ENCODE results near the gene JAK1. TPM values are rescaled to one million over a fixed set of nuclear protein-coding genes. Genes with fewer than 3 reads are reported as not detected.
A peak's percentile ranks its signal among the peaks of the same experiment; 100 is the strongest.

JAK1 gene
- total RNA-seq, 4 donors from 2014 or later: 102 to 165 (median 120) TPM

GRCh38 chr1:64864018-64864940 lies 102.1 kb downstream of the JAK1 start:
- Histone ChIP-seq H3K27ac (peak overlapping the region in 1 of 3 donors; percentile 9), H3K9me3 (no peaks in the 10 kb centered on the region), H3K4me3 (replicated peaks in 1 of 3) (no peak overlapping the region), H3K4me1 (no peaks in the 10 kb centered on the region), H3K36me3 (peaks cover 17 to 20% of the 10 kb centered on the region in 2 donors), H3K27me3 (no peaks in the 10 kb centered on the region)
- TF ChIP-seq CTCF (IDR thresholded peaks at IDR 0.05): no peak
- TF ChIP-seq POLR2A (IDR thresholded peaks at IDR 0.05): no peak
- 80 to 82% methylated on average over 14 of the region's 14 CpGs for WGBS, 2 donors
- DNase-seq: peak; percentile 35 to 41
- intact Hi-C loops (cut with DNase I): no loop called here

GRCh38 chr1:64861611-64862010 lies 104.7 kb downstream of the JAK1 start:
- Histone ChIP-seq H3K27me3 (no peaks in the 10 kb centered on the region), H3K4me3 (replicated peaks in 1 of 3) (no peak overlapping the region), H3K9me3 (no peaks in the 10 kb centered on the region), H3K36me3 (peaks cover 37 to 38% of the 10 kb centered on the region in 2 donors), H3K27ac (no peak overlapping the region), H3K4me1 (no peaks in the 10 kb centered on the region)
- TF ChIP-seq POLR2A (IDR thresholded peaks at IDR 0.05) (no peak), CTCF (IDR thresholded peaks at IDR 0.05) (peak in 1 of 6 experiments; percentile 22)
- WGBS, 2 donors: 77 to 83% methylated on average over 4 of the region's 4 CpGs
- intact Hi-C loops (cut with DNase I): no loop called here
- peak; percentile 8 to 18 for DNase-seq

GRCh38 chr1:64857347-64857746 lies 109.0 kb downstream of the JAK1 start:
- no peak overlapping the region for H3K4me3 ChIP-seq (replicated peaks in 1 of 3)
- intact Hi-C loops (cut with DNase I): no loop called here
- no peak for DNase-seq
- no peak for TF ChIP-seq POLR2A (IDR thresholded peaks at IDR 0.05)
- TF ChIP-seq CTCF (IDR thresholded peaks at IDR 0.05): no peak
- WGBS, 2 donors: 92 to 98% methylated on average over 4 of the region's 4 CpGs
- H3K4me1 ChIP-seq: no peaks in the 10 kb centered on the region
- no peak overlapping the region for H3K27ac ChIP-seq
- peaks cover 47 to 56% of the 10 kb centered on the region in 2 donors for H3K36me3 ChIP-seq
- H3K27me3 ChIP-seq: no peaks in the 10 kb centered on the region
- no peaks in the 10 kb centered on the region for H3K9me3 ChIP-seq

GRCh38 chr1:64856553-64856952 lies 109.8 kb downstream of the JAK1 start:
- Histone ChIP-seq H3K36me3 (peaks cover 47 to 56% of the 10 kb centered on the region in 2 donors), H3K27ac (no peak overlapping the region), H3K4me3 (replicated peaks in 1 of 3) (no peak overlapping the region), H3K27me3 (no peaks in the 10 kb centered on the region), H3K4me1 (no peaks in the 10 kb centered on the region), H3K9me3 (no peaks in the 10 kb centered on the region)
- WGBS, 2 donors: 77 to 88% methylated on average over 10 of the region's 10 CpGs
- DNase-seq: no peak
- intact Hi-C loops (cut with DNase I): no loop called here
- TF ChIP-seq CTCF (IDR thresholded peaks at IDR 0.05) (no peak), POLR2A (IDR thresholded peaks at IDR 0.05) (no peak)

GRCh38 chr1:64855557-64855956 lies 110.8 kb downstream of the JAK1 start:
- Histone ChIP-seq H3K27me3 (no peaks in the 10 kb centered on the region), H3K36me3 (peaks cover 47 to 59% of the 10 kb centered on the region in 2 donors), H3K9me3 (no peaks in the 10 kb centered on the region), H3K27ac (no peak overlapping the region), H3K4me3 (replicated peaks in 1 of 3) (no peak overlapping the region), H3K4me1 (no peaks in the 10 kb centered on the region)
- no peak for DNase-seq
- 96 to 98% methylated on average over 8 of the region's 8 CpGs for WGBS, 2 donors
- intact Hi-C loops (cut with DNase I): no loop called here
- TF ChIP-seq POLR2A (IDR thresholded peaks at IDR 0.05) (no peak), CTCF (IDR thresholded peaks at IDR 0.05) (no peak)
